DMS114 treated with DMSO at 0.1 percent for 48 hours (cell line): ENCODE data around the gene HSPA12A.
A peak's percentile ranks its signal among the peaks of the same experiment; 100 is the strongest.

Source experiments
- DNase-seq: peaks from one replicate; lab custom pipeline; 2025; ENCODE audit not compliant: unreplicated experiment; lab: John Stamatoyannopoulos, UW

The HSPA12A gene, protein sequence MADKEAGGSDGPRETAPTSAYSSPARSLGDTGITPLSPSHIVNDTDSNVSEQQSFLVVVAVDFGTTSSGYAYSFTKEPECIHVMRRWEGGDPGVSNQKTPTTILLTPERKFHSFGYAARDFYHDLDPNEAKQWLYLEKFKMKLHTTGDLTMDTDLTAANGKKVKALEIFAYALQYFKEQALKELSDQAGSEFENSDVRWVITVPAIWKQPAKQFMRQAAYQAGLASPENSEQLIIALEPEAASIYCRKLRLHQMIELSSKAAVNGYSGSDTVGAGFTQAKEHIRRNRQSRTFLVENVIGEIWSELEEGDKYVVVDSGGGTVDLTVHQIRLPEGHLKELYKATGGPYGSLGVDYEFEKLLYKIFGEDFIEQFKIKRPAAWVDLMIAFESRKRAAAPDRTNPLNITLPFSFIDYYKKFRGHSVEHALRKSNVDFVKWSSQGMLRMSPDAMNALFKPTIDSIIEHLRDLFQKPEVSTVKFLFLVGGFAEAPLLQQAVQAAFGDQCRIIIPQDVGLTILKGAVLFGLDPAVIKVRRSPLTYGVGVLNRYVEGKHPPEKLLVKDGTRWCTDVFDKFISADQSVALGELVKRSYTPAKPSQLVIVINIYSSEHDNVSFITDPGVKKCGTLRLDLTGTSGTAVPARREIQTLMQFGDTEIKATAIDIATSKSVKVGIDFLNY

DNA sequence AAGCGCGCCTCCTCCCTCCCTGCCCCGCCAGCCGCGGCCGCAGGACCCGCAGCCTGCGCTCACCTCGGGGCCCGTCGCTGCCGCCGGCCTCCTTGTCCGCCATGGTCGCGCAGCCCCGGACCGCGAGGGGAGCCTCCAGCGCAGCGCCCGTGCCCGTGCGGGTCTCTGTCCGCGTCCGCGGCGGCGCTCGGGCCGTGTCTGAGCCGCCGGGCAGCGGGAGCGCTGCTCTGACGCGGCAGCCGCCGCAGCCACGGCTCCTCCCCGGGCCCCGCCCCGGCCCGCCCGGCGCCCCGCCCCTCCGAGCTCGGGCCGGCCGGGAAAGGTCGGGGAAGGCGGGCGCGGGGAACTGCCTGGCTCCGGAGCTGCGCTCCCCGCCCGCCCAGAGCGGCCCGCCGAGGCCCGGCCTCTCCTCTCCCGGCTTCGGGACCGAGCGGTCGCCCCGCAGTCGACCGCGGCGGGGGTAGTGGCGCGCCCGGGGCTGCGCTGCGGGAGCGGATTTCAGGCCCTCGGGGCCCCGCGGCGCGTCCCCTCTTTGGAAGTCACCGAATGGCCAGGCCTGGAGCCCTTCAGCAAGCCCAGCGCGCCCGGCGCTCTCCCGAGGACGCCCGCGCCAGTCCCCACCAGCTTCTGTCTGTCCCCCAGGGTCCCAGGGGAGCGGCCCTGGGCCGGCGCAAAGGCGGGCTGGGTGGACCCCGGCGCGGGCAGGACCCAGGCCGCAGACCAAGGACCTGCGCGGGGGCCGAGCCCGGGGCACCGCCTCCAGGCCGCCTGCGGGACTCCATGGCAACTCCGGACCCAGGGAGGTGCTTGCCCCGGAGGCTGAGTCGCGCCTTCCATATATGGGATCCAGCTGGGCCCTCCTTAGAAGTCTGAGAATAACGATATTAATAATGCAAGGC lies at the start of gene HSPA12A:
HSPA12A (minus strand) TSS at position 200 of the 899 bp plus-strand sequence; CDS start at position 103, 97 bp downstream.
- DNase-seq = peak; percentile 26

GRCh38 chr10:116791241-116791640 lies 48.9 kb upstream of the HSPA12A start:
- DNase-seq = no peak

GRCh38 chr10:116787893-116788665 lies 45.7 kb upstream of the HSPA12A start:
- DNase-seq = peak; percentile 77

GRCh38 chr10:116787053-116787659 lies 44.8 kb upstream of the HSPA12A start:
- no peak for DNase-seq

DNA sequence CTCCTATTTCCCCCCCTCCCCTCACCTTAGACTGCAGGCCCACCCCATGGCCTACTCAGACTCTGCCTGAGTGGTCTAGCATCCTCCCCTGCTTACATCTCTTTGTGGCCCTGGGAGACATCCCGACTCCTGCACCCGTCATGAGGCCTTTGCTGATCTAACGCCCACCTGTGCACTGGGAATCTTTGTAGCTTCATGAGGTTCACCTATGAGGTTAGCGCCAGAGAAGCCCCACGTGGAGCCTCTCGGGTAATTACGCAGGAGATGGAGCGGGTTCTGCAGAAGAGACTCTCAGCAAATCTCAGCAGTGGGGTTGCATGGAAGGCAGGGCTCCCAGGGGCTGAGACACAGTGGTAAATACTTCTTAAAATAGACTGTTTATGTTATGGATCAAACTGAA lies 43.5 kb upstream of the HSPA12A start:
- DNase-seq = no peak

GRCh38 chr10:116785282-116785681 lies 42.9 kb upstream of the HSPA12A start:
- no peak for DNase-seq

GRCh38 chr10:116784651-116785050 lies 42.3 kb upstream of the HSPA12A start:
- no peak for DNase-seq

DNA sequence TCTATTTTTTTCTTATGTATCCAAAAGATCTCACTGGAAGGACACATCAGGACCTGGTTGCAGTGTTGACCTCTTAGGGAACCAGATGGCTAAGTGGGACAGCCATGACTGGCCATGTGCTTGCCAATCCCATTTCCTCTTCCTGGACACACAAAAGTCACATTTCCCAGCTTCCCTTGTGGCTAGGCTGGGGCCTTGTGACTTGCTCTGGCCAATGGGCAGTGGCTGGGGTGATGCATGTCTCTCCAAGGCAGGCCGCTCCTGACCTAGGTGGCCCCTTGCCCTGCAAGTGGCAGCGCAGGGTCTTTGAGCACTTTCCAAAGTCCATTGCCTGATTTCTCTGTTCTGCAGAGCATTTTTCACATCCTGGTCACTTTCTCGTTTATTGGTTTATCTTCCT lies 41.7 kb upstream of the HSPA12A start:
- no peak for DNase-seq

DNA sequence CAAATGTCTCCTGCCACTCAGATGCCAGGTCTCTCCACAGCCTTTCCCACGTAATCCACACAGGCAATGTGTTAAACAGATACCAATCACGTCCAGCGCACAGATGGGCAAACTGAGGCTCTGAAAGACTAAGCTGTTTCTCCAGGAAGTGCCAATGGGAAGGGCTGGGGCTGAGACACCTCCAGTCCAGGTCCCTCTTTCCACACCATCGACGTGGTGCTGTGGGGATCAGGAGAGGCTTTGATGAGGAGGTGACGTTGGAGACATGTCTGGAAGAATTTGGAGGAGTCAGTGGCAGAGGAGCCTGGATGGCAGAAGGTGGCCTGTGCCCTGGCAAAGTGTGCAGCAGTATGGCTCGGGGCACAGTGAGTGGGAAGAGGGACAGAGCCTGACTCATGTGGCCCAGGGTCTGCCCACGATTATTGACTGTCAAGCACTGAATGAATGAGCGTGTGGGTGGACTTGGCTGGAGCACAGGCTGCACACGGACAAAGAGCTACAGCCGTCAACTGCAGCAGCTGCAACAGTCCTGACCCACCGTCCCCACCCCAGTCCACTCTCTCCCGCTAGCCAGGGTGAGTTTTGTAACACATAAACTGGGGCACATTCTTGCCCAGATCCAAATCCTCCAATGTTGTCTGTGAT lies 40.8 kb upstream of the HSPA12A start:
- no peak for DNase-seq

DNA sequence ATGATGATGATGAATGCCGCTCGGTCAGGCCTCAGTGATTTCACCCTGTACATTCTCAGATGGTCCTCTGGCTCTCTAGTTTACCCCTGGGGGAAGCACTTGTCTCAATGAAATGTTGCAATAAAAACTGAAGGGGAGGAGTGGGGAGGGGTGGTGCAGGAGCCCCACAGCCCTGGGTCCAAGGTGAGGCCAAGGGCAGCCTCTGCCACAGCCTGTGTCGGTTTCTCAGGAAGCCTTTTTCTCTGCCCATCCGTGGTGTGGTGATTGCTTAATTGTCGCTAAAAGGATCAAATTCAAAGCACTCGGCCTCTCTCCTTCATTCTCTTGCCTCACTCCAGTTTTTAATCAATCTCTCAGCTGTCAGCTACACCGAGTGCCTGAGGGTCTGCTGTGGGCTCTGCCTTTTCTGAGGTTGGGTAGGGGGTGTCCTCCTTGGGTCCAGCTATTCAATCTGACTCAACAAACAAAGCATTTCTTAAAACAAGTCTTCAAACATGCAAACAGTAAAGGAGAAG lies 39.1 kb upstream of the HSPA12A start:
- DNase-seq = no peak

DNA sequence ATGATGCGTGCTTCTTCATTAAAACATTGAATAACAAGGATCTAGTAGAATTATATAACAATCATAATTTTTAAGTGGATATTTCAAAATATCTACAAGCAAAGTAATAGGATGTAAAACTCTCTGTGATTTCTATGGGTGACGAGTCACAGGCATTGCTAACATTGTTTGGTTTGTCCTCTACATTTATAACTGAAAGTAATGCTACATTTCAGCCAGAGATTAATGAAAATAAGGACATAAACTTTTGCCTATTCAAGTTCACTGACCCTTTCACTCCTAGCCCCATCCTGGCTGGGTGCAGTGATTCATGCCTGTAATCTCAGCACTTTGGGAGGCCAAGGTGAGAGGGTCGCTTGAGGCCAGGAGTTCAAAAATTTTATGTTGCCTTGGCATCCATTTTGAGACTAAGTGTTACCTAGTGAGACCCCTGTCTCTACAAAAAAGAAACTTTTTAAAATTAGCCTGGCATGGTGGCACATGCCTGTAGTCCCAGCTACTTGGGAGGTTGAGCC lies 38.4 kb upstream of the HSPA12A start:
- no peak for DNase-seq

- DNase-seq = no peak
These were observed 36.8 kb upstream of the HSPA12A start for GRCh38 chr10:116779076-116779687.

- no peak for DNase-seq
These were observed 34.6 kb upstream of the HSPA12A start for GRCh38 chr10:116777006-116777405.

DNA sequence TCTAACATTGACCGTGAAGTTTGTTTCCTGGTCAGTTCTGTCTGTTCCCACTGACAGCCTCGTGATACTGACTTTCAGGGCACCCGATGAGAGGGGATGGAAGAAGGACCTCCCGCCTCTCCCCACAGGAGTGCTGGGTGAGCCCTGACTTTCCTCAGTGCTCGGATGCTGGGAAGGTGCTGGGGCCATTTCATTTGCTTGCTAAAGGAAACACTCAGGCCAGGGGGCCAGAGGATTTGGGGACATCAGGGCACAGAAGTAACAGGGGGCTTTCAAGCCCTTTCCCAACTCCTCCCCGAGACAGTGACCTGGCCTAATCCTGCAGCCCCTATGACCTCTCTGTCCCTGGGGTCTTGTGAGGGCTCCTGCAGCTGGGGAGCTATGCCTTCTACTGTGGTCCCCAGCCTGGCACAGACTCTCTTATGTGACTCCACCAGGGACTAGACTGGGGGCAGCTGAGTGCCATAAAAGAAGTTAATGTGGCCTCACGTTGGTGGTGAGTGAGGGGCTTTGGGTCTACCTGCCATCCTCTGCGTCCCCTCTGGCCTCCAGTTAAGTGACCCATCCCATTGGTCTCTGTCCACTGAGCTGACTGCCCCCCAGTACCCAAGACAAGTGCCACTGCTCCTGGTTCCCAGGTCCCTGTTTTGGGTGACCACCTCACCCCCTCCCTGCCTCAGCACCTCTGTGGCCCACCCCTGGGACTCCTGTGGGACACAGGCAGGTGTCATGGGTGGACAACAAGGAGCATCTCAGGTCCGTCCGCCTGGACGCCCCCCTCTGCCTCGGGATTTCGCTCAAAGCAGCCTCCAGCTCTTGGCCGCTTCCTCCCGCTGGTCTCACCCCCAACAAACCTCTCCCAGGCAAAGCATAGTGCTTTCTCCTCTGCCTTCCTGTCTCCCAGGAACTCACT lies 33.4 kb upstream of the HSPA12A start:
- no peak for DNase-seq

GRCh38 chr10:116774728-116775151 lies 32.4 kb upstream of the HSPA12A start:
- no peak for DNase-seq

DNA sequence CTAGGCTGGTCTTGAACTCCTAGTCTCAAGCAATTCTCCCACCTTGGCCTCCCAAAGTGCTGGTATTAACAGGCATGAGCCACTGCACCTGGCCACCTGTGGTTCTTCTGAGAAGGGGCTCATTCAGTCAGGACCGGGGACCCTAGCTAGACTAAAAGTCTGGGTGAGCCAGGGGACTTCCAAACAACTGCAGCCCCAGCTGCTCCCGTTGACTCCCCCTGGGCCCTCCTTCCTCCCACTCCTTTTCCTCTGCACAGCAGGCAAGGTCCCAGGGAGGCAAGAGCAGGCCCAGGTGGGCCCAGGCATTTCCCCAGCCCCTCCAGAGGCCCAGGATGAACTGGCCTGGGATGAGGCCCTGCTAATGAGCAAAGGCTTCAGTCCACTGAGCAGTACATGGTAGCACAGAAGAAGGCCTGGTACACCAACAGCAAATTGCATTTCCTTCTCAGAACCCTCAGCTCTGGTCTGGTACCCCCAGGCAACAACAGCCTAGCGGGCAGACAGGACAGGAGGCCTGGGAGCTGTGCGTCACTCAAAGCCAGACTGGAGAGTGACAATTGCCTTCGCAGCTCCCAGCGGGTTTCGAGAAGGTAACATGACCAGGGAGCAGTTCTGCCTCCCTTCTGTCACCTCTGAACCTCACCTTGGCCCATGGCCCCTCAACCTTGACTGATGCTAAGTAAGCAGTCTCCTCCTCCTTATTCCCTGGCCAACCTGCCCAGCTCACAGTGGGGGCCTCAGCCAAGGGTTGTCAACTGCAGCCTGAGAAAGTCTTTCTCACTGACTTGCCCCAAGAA lies 30.7 kb upstream of the HSPA12A start:
- DNase-seq = no peak
